NB4 (cell line): ENCODE measurements around the gene GSTT2B.

Experiments used
- DNase-seq: peaks from one replicate; pipeline ENCODE4 v3.0.0; 2010; ENCODE audit warnings: low read depth
- H3K4me3 ChIP-seq: one replicate; pipeline ENCODE4 v1.5.1; 2011; ENCODE audit warnings: mild to moderate bottlenecking, low read depth, low read length, moderate library complexity
- CTCF ChIP-seq: IDR thresholded peaks from one replicate; pipeline ENCODE4 v1.5.1; 2012; ENCODE audit warnings: low read depth, low read length
- MYC ChIP-seq: IDR thresholded peaks from 2 replicates; pipeline ENCODE4 v1.6.1; 2011; ENCODE audit warnings: low read depth, low read length
- POLR2A ChIP-seq: IDR thresholded peaks from 2 replicates; pipeline ENCODE4 v1.6.1; 2011; ENCODE audit warnings: mild to moderate bottlenecking; ENCODE audit not compliant: insufficient read length; ENCODE audit errors: extremely low read depth
- TF ChIP-seq, protein P1 (sequence below): IDR thresholded peaks from 2 replicates; pipeline ENCODE4 v1.6.1; 2011; ENCODE audit warnings: low read depth, low read length

Gene GSTT2B

GRCh38 chr22:24006914-24007214 lies 45.9 kb upstream of the GSTT2B start:
- TF ChIP-seq CTCF (no peak), POLR2A (no peak), MYC (no peak)
- TF ChIP-seq, protein P1, sequence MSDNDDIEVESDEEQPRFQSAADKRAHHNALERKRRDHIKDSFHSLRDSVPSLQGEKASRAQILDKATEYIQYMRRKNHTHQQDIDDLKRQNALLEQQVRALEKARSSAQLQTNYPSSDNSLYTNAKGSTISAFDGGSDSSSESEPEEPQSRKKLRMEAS, result no peak
- no peak for DNase-seq
- no peak overlapping the region for H3K4me3 ChIP-seq

- DNase-seq, result no peak
- no peak overlapping the region for H3K4me3 ChIP-seq
These were observed 45.4 kb upstream of the GSTT2B start for GRCh38 chr22:24006207-24006913.

DNA sequence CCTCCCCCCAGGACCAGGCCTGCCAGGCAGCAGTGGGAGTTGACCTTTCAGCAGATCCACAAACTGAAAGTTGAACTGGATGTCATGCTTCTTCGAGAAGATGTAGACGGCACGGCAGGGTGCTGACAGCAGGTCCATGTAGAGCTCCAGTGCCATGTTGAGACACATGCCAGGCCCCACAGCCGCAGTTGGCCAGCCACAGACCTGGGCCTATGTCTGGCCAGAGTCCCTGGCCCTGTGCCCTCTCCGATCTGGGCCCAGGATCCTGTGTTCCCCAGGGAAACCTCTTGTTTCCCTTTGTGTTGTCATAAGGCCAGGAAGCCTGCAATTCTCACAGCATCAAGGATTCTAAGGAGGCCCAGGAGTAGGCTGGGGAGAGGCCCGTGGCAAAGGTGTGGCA lies 44.2 kb upstream of the GSTT2B start, which contains the start of gene GSTT4:
Gene GSTT4, minus strand, starts transcription at position 253 of the 400 bp plus-strand sequence. Its CDS starts 97 bp downstream, at position 156.
- no peak within 1 kb of the TSS for H3K4me3 ChIP-seq
- no peak for DNase-seq
- TF ChIP-seq POLR2A, result no peak
- TF ChIP-seq, protein P1, result no peak
- no peak for TF ChIP-seq CTCF
- TF ChIP-seq MYC, result no peak

More at GRCh38 chr22:24006207-24006913, 45.4 kb upstream of the GSTT2B start:
- TF ChIP-seq, protein P1, result no peak
- TF ChIP-seq POLR2A (no peak), MYC (no peak), CTCF (no peak)

- no peak for DNase-seq
- TF ChIP-seq MYC (no peak), POLR2A (no peak), CTCF (no peak)
- TF ChIP-seq, protein P1, result no peak
- H3K4me3 ChIP-seq, result no peak overlapping the region
These were observed 42.9 kb upstream of the GSTT2B start for GRCh38 chr22:24003887-24004286.

DNA sequence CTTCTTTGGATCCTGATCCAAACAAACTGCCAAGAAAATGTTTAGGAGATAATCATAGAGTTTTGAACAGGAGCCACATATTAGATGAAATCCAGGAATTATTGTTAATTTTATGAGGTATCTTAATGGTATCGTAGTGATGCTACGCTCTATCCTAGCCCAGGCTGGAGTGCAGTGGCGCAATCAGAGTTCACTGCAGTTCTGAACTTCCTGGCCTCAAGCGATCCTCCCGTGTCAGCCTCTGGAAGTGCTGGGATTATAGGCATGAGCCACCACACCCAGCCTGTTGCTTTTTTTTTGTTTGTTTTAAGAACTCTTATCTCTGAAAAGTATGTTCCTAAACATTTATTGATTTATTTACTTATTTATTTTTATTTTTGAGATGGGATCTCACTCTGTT lies 41.9 kb upstream of the GSTT2B start:
- no peak overlapping the region for H3K4me3 ChIP-seq
- no peak for TF ChIP-seq POLR2A
- DNase-seq, result no peak

GRCh38 chr22:24002272-24002671 lies 41.3 kb upstream of the GSTT2B start:
- no peak for DNase-seq
- H3K4me3 ChIP-seq, result no peak overlapping the region
- TF ChIP-seq CTCF, result no peak
- TF ChIP-seq MYC, result no peak
- no peak for TF ChIP-seq POLR2A
- TF ChIP-seq, protein P1, result no peak
